Cardiac muscle cell (in vitro differentiated cells and primary cell): ENCODE results near the gene UGT3A2. TPM values are rescaled to one million over a fixed set of nuclear protein-coding genes. Genes with fewer than 3 reads are reported as not detected.

Source experiments
- DNase-seq, 2 donors: peaks; one replicate each; pipeline versions ENCODE4 v3.0.0 to v3.0.0-alpha.2; 2010 to 2017; ENCODE audit warnings: low read depth in 1 of 2, low spot score in 1 of 2
- H3K27ac ChIP-seq: fragments of 200-600 bp; sonication (generic); 2 replicates; pipeline ENCODE4 v1.5.1; 2016
- H3K27me3 ChIP-seq: fragments of 200-600 bp; sonication (generic); 2 replicates; pipeline ENCODE4 v1.6.0; 2016; ENCODE audit warnings: control low read depth
- H3K36me3 ChIP-seq: fragments of 200-600 bp; sonication (generic); 2 replicates; pipeline ENCODE4 v1.5.1; 2016; ENCODE audit warnings: control low read depth
- H3K4me1 ChIP-seq: fragments of 200-600 bp; sonication (generic); 2 replicates; pipeline ENCODE4 v1.8.1; 2017; ENCODE audit warnings: low read depth, mild to moderate bottlenecking, mixed run types
- H3K4me3 ChIP-seq: fragments of 200-600 bp; sonication (generic); 2 replicates; pipeline ENCODE4 v1.5.1; 2016; ENCODE audit warnings: mild to moderate bottlenecking
- H3K9me3 ChIP-seq: fragments of 200-600 bp; sonication (generic); 2 replicates; pipeline ENCODE4 v1.5.1; 2017; ENCODE audit warnings: low read depth, mild to moderate bottlenecking, control low read depth
- polyA plus RNA-seq: library from polyadenylated mRNA; unstranded; fragments of >200 nt; fragmentation: Nextera tagmentation; extraction: Ambion mirVana; gene quantifications from 2 replicates; pipeline ENCODE4 v1.2.1, GENCODE V29; 2016
- total RNA-seq: library from RNA; depleted of rRNA; stranded (reverse); fragments of >200 nt; gene quantifications from 2 replicates; pipeline ENCODE4 v1.2.3, GENCODE V29; 2016
- TF ChIP-seq, protein P1 (sequence below): IDR thresholded peaks from 2 replicates; pipeline ENCODE4 v1.5.1; 2012; ENCODE audit warnings: low read depth, mild to moderate bottlenecking, low read length

The UGT3A2 gene
- total and polyA plus RNA-seq, 2 experiments from 2014 or later: 2.8 to 11.6 TPM

DNA sequence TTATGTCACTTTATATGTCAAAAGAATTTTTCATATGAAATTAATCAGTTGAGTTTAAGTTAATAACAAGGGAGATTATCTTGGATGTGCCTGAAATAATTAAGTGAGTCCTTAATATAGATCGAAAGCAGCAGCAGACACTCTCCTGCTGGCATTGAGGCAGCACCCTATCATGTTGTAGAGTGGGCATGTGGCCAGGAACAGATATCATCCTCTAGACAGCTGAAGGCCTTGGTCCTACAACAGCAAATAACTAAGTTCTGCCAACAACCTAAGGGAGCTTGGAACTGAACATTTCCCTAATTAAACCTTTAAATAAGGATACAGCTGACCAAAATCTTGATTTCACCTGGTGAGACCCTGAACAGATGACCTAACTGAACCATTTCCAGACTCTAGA is 49.7 kb downstream of the UGT3A2 start:
- no peaks in the 10 kb centered on the region for H3K9me3 ChIP-seq
- TF ChIP-seq, protein P1, sequence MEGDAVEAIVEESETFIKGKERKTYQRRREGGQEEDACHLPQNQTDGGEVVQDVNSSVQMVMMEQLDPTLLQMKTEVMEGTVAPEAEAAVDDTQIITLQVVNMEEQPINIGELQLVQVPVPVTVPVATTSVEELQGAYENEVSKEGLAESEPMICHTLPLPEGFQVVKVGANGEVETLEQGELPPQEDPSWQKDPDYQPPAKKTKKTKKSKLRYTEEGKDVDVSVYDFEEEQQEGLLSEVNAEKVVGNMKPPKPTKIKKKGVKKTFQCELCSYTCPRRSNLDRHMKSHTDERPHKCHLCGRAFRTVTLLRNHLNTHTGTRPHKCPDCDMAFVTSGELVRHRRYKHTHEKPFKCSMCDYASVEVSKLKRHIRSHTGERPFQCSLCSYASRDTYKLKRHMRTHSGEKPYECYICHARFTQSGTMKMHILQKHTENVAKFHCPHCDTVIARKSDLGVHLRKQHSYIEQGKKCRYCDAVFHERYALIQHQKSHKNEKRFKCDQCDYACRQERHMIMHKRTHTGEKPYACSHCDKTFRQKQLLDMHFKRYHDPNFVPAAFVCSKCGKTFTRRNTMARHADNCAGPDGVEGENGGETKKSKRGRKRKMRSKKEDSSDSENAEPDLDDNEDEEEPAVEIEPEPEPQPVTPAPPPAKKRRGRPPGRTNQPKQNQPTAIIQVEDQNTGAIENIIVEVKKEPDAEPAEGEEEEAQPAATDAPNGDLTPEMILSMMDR: no peak
- no peaks in the 10 kb centered on the region for H3K36me3 ChIP-seq
- DNase-seq: no peak
- H3K27me3 ChIP-seq: no peaks in the 10 kb centered on the region
- H3K4me3 ChIP-seq: no peak overlapping the region
- no peaks in the 10 kb centered on the region for H3K4me1 ChIP-seq
- no peak overlapping the region for H3K27ac ChIP-seq

DNA sequence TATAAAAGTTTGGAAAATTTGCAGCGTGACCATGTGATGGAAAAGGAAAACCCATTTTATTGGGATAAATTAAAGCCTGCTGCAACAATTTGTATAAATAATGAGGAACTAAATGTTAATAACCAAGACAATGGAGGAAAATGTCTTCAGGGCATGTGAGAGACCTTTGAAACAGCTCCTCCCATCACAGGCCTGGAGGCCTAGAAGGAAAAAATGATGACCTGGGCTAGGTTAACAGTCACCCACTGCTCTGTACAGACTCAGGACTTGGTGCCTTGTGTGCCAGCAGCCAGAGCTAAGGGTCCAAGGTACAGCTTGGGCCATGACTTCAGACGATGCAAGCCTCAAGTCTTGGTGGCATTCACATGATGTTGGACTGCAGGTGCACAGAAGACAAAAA is 53.5 kb downstream of the UGT3A2 start:
- Histone ChIP-seq H3K4me1 (no peaks in the 10 kb centered on the region), H3K4me3 (no peak overlapping the region), H3K9me3 (no peaks in the 10 kb centered on the region), H3K36me3 (no peaks in the 10 kb centered on the region), H3K27ac (no peak overlapping the region), H3K27me3 (no peaks in the 10 kb centered on the region)
- DNase-seq: no peak
- TF ChIP-seq, protein P1: no peak

DNA sequence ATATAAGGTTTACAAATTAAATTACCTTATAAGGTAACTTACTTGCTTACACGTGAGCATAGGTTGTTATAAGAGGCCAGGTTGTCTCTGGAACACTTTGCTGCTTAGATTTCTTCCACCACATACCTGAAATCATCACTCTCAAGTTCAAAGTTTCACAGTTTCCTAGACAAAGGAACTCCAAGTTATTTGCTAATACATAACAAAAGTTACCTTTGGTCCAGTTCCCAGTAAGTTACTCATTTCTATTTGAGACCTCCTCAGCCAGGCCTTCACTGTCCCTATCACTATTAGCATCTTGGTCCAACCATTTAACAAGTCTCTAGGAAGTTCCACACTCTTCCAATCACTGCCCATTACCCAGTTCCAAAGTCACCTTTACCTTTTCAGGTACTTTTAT is 57.0 kb downstream of the UGT3A2 start:
- Histone ChIP-seq H3K27me3 (no peaks in the 10 kb centered on the region), H3K4me3 (no peak overlapping the region), H3K27ac (no peak overlapping the region), H3K4me1 (no peaks in the 10 kb centered on the region), H3K9me3 (no peaks in the 10 kb centered on the region), H3K36me3 (no peaks in the 10 kb centered on the region)
- TF ChIP-seq, protein P1: no peak
- DNase-seq: no peak

DNA sequence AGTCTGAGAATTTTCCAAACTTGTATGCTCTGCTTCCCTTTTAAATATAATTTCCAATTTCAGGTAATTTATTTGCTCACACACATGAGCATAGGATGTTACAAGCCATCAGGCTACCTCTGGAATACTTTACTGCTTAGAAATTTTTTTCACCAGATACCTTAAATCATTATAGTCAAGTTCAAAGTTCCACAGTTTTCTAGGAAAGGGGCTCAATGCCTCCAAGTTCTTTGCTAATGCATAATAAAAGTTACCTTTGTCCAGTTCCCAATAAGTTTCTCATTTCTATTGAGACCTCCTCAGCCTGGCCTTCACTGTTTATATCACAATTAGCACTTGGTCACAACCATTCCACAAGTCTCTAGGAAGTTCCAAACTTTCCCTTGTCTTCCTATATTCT is 59.3 kb downstream of the UGT3A2 start:
- Histone ChIP-seq H3K4me3 (no peak overlapping the region), H3K9me3 (no peaks in the 10 kb centered on the region), H3K36me3 (no peaks in the 10 kb centered on the region), H3K27me3 (no peaks in the 10 kb centered on the region), H3K27ac (no peak overlapping the region), H3K4me1 (no peaks in the 10 kb centered on the region)
- TF ChIP-seq, protein P1: no peak
- no peak for DNase-seq

DNA sequence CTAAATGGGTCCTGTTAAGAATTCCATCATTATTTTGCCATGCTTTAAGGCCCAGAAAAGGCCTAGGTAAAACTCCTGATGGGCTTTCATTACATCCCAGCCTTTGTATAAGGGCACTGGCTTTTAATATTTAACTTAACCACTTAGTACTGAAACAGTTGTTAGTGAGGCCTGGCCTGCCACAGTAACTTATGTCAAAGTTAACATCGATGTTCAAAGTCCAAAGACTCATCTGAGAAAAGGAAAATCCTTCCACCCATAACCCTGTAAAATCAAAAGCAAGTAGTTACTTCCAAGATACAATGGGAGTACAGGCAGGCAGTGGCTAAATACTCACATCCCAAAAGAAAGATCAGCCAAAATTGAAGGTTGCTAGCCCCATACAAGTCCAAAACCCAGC is 60.5 kb downstream of the UGT3A2 start:
- TF ChIP-seq, protein P1: no peak
- DNase-seq: no peak
- Histone ChIP-seq H3K4me3 (no peak overlapping the region), H3K36me3 (no peaks in the 10 kb centered on the region), H3K27me3 (no peaks in the 10 kb centered on the region), H3K4me1 (no peaks in the 10 kb centered on the region), H3K27ac (no peak overlapping the region), H3K9me3 (no peaks in the 10 kb centered on the region)

DNA sequence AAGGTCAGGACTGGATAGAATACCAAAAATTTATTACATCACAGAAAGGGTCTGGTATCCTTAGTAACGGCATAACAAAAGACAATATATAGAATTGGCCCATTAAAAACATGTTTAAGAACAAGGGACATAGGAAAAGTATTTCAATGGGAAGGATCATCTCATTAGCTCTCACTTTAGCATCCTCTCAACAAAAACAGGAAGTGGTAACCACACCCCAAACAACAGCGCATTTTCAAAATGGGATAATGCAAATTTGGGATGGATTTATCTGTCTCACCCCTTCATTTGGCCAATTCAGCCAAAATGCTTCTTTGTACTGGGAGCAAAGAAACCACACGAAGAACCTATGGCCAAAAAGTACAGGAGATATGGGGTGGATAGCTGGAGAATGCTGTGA is 65.7 kb downstream of the UGT3A2 start:
- Histone ChIP-seq H3K27ac (no peak overlapping the region), H3K4me1 (no peaks in the 10 kb centered on the region), H3K4me3 (no peak overlapping the region), H3K9me3 (no peaks in the 10 kb centered on the region), H3K36me3 (no peaks in the 10 kb centered on the region), H3K27me3 (no peaks in the 10 kb centered on the region)
- TF ChIP-seq, protein P1: no peak
- DNase-seq: no peak
